Smooth muscle cell (in vitro differentiated cells): Measurements from ENCODE around the gene VPS72. TPM values are rescaled to one million over a fixed set of nuclear protein-coding genes. Genes with fewer than 3 reads are reported as not detected.

Source experiments
- DNase-seq: peaks from one replicate; lab custom pipeline; 2025; ENCODE audit not compliant: unreplicated experiment; lab: John Stamatoyannopoulos, UW
- H2AFZ ChIP-seq: fragments of 200-600 bp; sonication (generic); 2 replicates; pipeline ENCODE4 v1.6.0; 2016; ENCODE audit warnings: antibody characterized with exemption, low read depth, mild to moderate bottlenecking
- H3F3A ChIP-seq: fragments of 200-600 bp; sonication (generic); 2 replicates; pipeline ENCODE4 v1.6.0; 2017; ENCODE audit warnings: antibody characterized with exemption, low read depth
- H3K27ac ChIP-seq: fragments of 200-600 bp; sonication (generic); 2 replicates; pipeline ENCODE4 v1.5.1; 2016; ENCODE audit warnings: low read depth, mild to moderate bottlenecking
- H3K27me3 ChIP-seq: fragments of 200-600 bp; sonication (generic); 2 replicates; pipeline ENCODE4 v1.6.1; 2016; ENCODE audit warnings: low read depth, mild to moderate bottlenecking
- H3K36me3 ChIP-seq: fragments of 200-600 bp; sonication (generic); 2 replicates; pipeline ENCODE4 v1.5.1; 2016; ENCODE audit warnings: low read depth
- H3K4me1 ChIP-seq: fragments of 200-600 bp; sonication (generic); 2 replicates; pipeline ENCODE4 v1.5.1; 2016; ENCODE audit warnings: low read depth
- H3K4me2 ChIP-seq: fragments of 200-600 bp; sonication (generic); 2 replicates; pipeline ENCODE4 v1.6.0; 2016; ENCODE audit warnings: mild to moderate bottlenecking
- H3K4me3 ChIP-seq: fragments of 200-600 bp; sonication (generic); 2 replicates; pipeline ENCODE4 v1.5.1; 2016; ENCODE audit warnings: mild to moderate bottlenecking
- H3K79me2 ChIP-seq: fragments of 200-600 bp; sonication (generic); 2 replicates; pipeline ENCODE4 v1.6.0; 2016; ENCODE audit warnings: low read depth, mild to moderate bottlenecking
- H3K9ac ChIP-seq: fragments of 200-600 bp; sonication (generic); 2 replicates; pipeline ENCODE4 v1.6.0; 2016; ENCODE audit warnings: low read depth
- H3K9me3 ChIP-seq: fragments of 200-600 bp; sonication (generic); replicated peaks from 2 replicates; pipeline ENCODE4 v1.5.1; 2016; ENCODE audit warnings: low read depth
- H4K20me1 ChIP-seq: fragments of 200-600 bp; sonication (generic); 2 replicates; pipeline ENCODE4 v1.6.0; 2016; ENCODE audit warnings: low read depth
- WGBS: methylation state at CpG from one replicate; pipeline ENCODE4 v1.1.7; 2016; ENCODE audit warnings: low lambda C conversion rate; 5-methylcytosine and 5-hydroxymethylcytosine counted together
- polyA plus RNA-seq: library from polyadenylated mRNA; unstranded; fragments of >200 nt; fragmentation: Nextera tagmentation; extraction: Ambion mirVana; gene quantifications from 2 replicates; pipeline ENCODE4 v1.2.1, GENCODE V29; 2016
- total RNA-seq: library from RNA; depleted of rRNA; stranded (reverse); fragments of >200 nt; gene quantifications from 2 replicates; pipeline ENCODE4 v1.2.3, GENCODE V29; 2014
- TF ChIP-seq, protein P1 (sequence below): fragments of 200-600 bp; sonication (generic); IDR thresholded peaks from 2 replicates; pipeline ENCODE4 v1.5.1; 2017; ENCODE audit warnings: borderline replicate concordance, mild to moderate bottlenecking, antibody characterized with exemption; ENCODE audit not compliant: insufficient read depth, poor library complexity, severe bottlenecking

The VPS72 gene
- total and polyA plus RNA-seq, 2 experiments from 2014 or later, result 35.0 to 57.9 TPM

DNA sequence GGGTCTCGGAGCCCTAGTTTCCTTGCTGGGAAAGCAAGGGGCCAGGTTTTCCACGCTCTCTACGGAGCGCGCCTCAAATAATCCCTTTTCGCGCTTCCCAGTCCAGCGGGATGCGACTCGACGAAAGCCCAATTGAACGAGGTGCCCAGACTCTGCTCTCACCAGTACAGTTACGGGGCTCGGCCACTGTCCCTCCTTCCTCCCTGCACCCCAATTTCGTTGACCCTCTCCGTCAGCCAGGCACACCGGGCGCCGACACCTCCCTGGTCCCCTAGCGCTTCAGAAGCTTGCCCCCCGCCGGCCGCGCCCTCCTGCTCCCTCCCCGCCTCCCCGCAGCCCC lies 44.0 kb downstream of the VPS72 start:
- Histone ChIP-seq H3K9ac (peak overlapping the region; percentile 15), H3K4me2 (peak overlapping the region; percentile 96), H3K79me2 (no peaks in the 10 kb centered on the region), H4K20me1 (no peaks in the 10 kb centered on the region), H2AFZ (peak overlapping the region; percentile 64), H3K36me3 (no peaks in the 10 kb centered on the region), H3K4me1 (peaks cover 17% of the 10 kb centered on the region), H3K27me3 (no peaks in the 10 kb centered on the region), H3K27ac (no peak overlapping the region), H3K9me3 (no peaks in the 10 kb centered on the region), H3K4me3 (peak overlapping the region; percentile 78), H3F3A (peaks cover 8% of the 10 kb centered on the region)
- TF ChIP-seq, protein P1, sequence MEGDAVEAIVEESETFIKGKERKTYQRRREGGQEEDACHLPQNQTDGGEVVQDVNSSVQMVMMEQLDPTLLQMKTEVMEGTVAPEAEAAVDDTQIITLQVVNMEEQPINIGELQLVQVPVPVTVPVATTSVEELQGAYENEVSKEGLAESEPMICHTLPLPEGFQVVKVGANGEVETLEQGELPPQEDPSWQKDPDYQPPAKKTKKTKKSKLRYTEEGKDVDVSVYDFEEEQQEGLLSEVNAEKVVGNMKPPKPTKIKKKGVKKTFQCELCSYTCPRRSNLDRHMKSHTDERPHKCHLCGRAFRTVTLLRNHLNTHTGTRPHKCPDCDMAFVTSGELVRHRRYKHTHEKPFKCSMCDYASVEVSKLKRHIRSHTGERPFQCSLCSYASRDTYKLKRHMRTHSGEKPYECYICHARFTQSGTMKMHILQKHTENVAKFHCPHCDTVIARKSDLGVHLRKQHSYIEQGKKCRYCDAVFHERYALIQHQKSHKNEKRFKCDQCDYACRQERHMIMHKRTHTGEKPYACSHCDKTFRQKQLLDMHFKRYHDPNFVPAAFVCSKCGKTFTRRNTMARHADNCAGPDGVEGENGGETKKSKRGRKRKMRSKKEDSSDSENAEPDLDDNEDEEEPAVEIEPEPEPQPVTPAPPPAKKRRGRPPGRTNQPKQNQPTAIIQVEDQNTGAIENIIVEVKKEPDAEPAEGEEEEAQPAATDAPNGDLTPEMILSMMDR, result no peak
- DNase-seq, result no peak
- WGBS, result 2% methylated on average over 23 of the region's 26 CpGs

DNA sequence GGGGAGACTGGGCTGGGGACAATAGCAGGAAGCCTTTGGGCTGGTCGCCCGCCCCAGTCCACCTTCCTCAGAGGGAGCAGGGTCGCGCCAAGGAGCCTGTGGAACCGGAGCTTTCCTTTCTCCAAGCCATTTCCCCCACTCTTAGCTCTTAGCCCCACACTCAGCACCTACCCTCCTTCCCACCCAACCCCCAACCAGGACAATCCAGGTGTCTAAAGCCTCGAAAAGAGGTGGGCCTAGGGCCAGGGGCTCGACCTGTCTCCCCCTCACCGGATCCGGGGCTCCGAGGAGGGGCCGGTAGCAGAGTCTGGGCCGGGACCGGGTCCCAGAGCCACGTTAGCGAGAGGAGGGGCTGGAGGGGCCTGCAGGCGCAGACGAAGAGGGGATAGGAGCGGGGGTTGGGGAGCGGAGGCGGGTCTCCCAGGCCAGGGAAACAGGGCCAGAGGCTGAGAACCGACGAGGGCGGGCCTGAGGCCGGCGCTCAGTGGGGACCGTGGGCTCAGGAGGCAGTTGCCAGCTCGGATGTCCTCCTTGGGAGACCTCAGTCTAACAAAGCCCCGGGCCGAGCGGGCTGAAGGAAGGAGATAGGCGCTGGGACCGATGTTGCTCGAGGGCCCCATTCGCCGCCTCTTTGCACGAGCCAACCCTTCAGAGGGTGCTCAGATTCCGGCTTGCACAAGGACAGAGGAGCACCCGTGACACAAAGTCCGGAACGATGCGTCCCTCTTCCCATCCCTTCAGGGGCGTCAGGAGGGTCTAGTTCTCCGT lies 44.5 kb downstream of the VPS72 start:
- Histone ChIP-seq H2AFZ (peak overlapping the region; percentile 64), H3F3A (peaks cover 8% of the 10 kb centered on the region), H3K4me3 (peak overlapping the region; percentile 78), H3K79me2 (no peaks in the 10 kb centered on the region), H3K36me3 (no peaks in the 10 kb centered on the region), H3K4me2 (peak overlapping the region; percentile 96), H4K20me1 (no peaks in the 10 kb centered on the region), H3K9me3 (no peaks in the 10 kb centered on the region), H3K27me3 (no peaks in the 10 kb centered on the region), H3K27ac (no peak overlapping the region), H3K9ac (no peak overlapping the region), H3K4me1 (peaks cover 17% of the 10 kb centered on the region)
- 11% methylated on average over 38 of the region's 43 CpGs for WGBS
- no peak for DNase-seq
- TF ChIP-seq, protein P1, result no peak

DNA sequence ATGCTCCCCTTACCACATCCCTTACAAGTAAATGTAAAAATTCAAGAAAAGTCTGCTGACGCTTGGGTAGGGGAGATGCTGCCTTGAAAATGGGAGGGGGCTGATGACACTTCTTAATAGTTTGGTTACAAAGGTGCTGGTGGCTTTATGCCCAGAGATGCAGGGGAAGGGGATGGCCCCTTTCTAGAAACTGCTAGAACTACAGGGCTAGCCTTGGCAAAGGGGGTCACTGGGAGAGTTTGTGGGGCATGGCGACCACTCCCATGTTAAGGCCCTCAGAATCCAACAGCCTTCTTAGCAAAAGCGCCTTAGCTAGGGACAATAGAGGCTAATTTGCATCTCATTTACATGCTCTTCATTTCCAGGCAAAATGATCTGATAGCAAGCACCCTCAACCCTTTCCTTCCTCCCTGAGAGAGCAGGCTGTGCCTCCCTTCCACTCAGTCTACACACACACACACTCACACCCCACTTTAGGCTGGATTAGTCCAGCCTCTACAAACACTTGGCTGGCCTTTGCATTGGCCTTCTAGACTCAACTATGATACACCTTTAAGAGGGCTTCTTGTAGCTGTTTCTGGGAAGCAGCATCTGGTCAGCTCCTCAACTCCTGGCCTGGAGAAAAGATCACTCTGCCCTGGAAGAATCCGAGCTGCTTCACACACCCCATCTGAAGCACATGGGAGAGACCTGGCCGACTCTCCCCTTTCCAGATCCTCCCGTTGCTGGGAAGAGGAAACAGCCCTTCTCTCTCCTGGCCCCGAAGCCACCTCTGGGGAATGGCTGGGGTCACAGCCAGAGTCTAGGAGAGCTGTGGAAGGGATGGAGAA lies 45.3 kb downstream of the VPS72 start:
- H3K4me1 ChIP-seq, result peaks cover 17% of the 10 kb centered on the region
- H3K4me2 ChIP-seq, result peak overlapping the region; percentile 96
- no peak for DNase-seq
- no peaks in the 10 kb centered on the region for H3K36me3 ChIP-seq
- 66% methylated on average over 7 of the region's 7 CpGs for WGBS
- peak overlapping the region; percentile 78 for H3K4me3 ChIP-seq
- H3F3A ChIP-seq, result peaks cover 8% of the 10 kb centered on the region
- no peak overlapping the region for H3K9ac ChIP-seq
- H3K27me3 ChIP-seq, result no peaks in the 10 kb centered on the region
- no peaks in the 10 kb centered on the region for H4K20me1 ChIP-seq
- no peaks in the 10 kb centered on the region for H3K9me3 ChIP-seq
- TF ChIP-seq, protein P1, result no peak
- H2AFZ ChIP-seq, result no peak overlapping the region
- no peaks in the 10 kb centered on the region for H3K79me2 ChIP-seq
- no peak overlapping the region for H3K27ac ChIP-seq
